ENCODE results near the gene FOSL1.

Gene FOSL1

GRCh38 chr11:65891219-65892136, 8.7 kb downstream of the FOSL1 start:
- no peaks in the 10 kb centered on the region for H3K36me3 ChIP-seq (ENCODE audit: insufficient read depth)
- H3K4me2 ChIP-seq: peak overlapping the region; percentile 95
- no peaks in the 10 kb centered on the region for H3K27me3 ChIP-seq (ENCODE audit: insufficient read depth, low read depth)
- no peak overlapping the region for H3K4me3 ChIP-seq (IDR thresholded peaks at IDR 0.05; ENCODE audit: insufficient read depth, low read depth, low read length)
- peaks cover 25% of the 10 kb centered on the region for H3K79me2 ChIP-seq (ENCODE audit: insufficient read depth, low read depth)
- no peak for TF ChIP-seq CTCF (conservative IDR thresholded peaks at IDR 0.05; ENCODE audit: low read depth, low read length)
- H3K9ac ChIP-seq: peak overlapping the region; percentile 95
- H3K27ac ChIP-seq: peak overlapping the region; percentile 86
- H3K4me1 ChIP-seq (ENCODE audit: low read depth, poor library complexity, severe bottlenecking): peaks cover 40% of the 10 kb centered on the region
- H2AFZ ChIP-seq (ENCODE audit: low read depth): no peak overlapping the region
- H4K20me1 ChIP-seq (ENCODE audit: insufficient read depth): no peaks in the 10 kb centered on the region

DNA sequence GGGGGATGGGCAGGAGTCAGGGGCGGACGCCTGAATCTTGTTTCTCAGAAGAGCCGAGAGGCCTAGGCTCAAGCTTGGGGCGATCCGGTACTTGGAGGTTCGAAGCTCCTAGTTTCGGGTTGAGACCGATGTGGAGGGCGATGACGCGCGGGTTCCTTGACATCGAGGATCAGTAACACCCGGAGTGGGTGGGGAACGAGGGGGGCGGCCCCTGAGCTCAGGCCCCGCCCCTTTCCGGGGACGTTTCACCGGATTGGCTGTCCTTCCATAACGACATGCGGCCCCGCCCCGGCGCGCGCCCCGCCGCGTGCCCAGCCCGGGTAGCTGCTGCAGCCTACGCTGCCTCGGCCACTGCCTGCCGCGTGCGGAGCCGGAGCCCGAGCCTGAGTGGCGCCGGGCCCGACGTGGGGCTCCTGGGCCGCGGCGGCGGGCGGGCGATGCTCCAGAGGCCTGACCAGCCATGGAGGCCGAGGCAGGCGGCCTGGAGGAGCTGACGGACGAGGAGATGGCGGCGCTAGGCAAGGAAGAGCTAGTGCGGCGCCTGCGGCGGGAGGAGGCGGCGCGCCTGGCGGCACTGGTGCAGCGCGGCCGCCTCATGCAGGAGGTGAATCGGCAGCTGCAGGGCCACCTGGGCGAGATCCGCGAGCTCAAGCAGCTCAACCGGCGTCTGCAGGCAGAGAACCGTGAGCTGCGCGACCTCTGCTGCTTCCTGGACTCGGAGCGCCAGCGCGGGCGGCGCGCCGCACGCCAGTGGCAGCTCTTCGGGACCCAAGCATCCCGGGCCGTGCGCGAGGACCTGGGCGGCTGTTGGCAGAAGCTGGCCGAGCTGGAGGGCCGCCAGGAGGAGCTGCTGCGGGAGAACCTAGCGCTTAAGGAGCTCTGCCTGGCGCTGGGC, 9.6 kb downstream of the FOSL1 start, which contains the start of gene CCDC85B:
TSS of gene CCDC85B (plus strand) at position 350 of the 895 bp plus-strand sequence. CDS start at position 461, 111 bp downstream.
- no peaks in the 10 kb centered on the region for H3K27me3 ChIP-seq (ENCODE audit: insufficient read depth, low read depth)
- H3K36me3 ChIP-seq (ENCODE audit: insufficient read depth): no peaks in the 10 kb centered on the region
- H3K4me2 ChIP-seq: peak within 1 kb of the TSS; percentile 98
- H4K20me1 ChIP-seq (ENCODE audit: insufficient read depth): no peaks in the 10 kb centered on the region
- H3K79me2 ChIP-seq (ENCODE audit: insufficient read depth, low read depth): peaks cover 25% of the 10 kb centered on the region
- H3K27ac ChIP-seq: peak within 1 kb of the TSS; percentile 86
- no peak within 1 kb of the TSS for H3K4me3 ChIP-seq (IDR thresholded peaks at IDR 0.05; ENCODE audit: insufficient read depth, low read depth, low read length)
- H3K9ac ChIP-seq: peak within 1 kb of the TSS; percentile 95
- H2AFZ ChIP-seq (ENCODE audit: low read depth): peak within 1 kb of the TSS; percentile 89
- no peak; the same call in 1 of the 2 replicates for TF ChIP-seq CTCF (conservative IDR thresholded peaks at IDR 0.05; ENCODE audit: low read depth, low read length)
- peaks cover 40% of the 10 kb centered on the region for H3K4me1 ChIP-seq (ENCODE audit: low read depth, poor library complexity, severe bottlenecking)

DNA sequence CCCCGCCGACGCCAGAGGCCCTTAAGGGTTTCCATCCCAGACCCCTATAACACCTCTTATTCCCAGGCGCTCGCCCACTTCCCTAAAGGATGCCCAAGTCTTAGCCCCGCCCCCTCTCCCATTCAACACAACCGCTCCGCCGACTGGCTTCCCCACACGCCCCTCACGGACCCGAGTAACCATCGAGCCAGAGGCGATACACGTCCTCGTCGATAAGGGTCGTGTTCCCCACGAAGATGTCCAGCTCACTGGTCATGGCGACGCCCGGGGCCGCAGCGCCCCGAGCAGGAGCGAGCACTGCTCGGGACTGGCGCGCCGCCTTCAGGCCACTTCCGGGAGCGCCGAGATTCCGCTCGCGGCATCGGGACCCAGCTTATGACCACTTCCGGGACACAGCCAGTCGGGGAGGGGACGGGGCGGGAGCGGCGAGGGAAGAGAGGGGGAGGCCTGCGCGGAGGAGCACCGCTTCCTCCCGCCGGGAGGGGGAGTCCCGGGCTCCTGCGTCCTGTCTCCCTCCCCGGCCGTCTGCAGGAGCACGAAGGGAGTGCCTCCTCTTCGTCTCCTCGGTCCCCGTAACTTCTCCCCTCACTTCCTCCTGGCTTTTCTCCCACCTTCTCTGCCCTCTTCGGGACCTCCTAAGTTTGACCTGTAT, 11.9 kb downstream of the FOSL1 start, which contains the start of gene FIBP:
TSS of gene FIBP (minus strand) at position 309 of the 652 bp plus-strand sequence. CDS start at position 256, 53 bp downstream.
- H3K79me2 ChIP-seq (ENCODE audit: insufficient read depth, low read depth): peaks cover 25% of the 10 kb centered on the region
- peak within 1 kb of the TSS; percentile 89 for H2AFZ ChIP-seq (ENCODE audit: low read depth)
- H3K4me3 ChIP-seq (IDR thresholded peaks at IDR 0.05; ENCODE audit: insufficient read depth, low read depth, low read length): no peak within 1 kb of the TSS
- H3K27ac ChIP-seq: peak within 1 kb of the TSS; percentile 49; the same call in 1 of the 2 replicates
- H3K4me1 ChIP-seq (ENCODE audit: low read depth, poor library complexity, severe bottlenecking): peaks cover 53% of the 10 kb centered on the region
- H3K36me3 ChIP-seq (ENCODE audit: insufficient read depth): no peaks in the 10 kb centered on the region
- H4K20me1 ChIP-seq (ENCODE audit: insufficient read depth): no peaks in the 10 kb centered on the region
- H3K27me3 ChIP-seq (ENCODE audit: insufficient read depth, low read depth): no peaks in the 10 kb centered on the region
- peak within 1 kb of the TSS; percentile 54 for H3K9ac ChIP-seq
- peak; percentile 86 for TF ChIP-seq CTCF (conservative IDR thresholded peaks at IDR 0.05; ENCODE audit: low read depth, low read length)
- peak within 1 kb of the TSS; percentile 98 for H3K4me2 ChIP-seq

GRCh38 chr11:65887723-65888162, 12.4 kb downstream of the FOSL1 start:
- Histone ChIP-seq H3K27me3 (ENCODE audit: insufficient read depth, low read depth) (no peaks in the 10 kb centered on the region), H4K20me1 (ENCODE audit: insufficient read depth) (no peaks in the 10 kb centered on the region), H3K4me3 (IDR thresholded peaks at IDR 0.05; ENCODE audit: insufficient read depth, low read depth, low read length) (no peak overlapping the region), H3K4me2 (peak overlapping the region; percentile 98), H3K27ac (peak overlapping the region; percentile 39; the same call in 1 of the 2 replicates), H3K36me3 (ENCODE audit: insufficient read depth) (no peaks in the 10 kb centered on the region), H3K4me1 (ENCODE audit: low read depth, poor library complexity, severe bottlenecking) (peaks cover 48% of the 10 kb centered on the region), H3K9ac (peak overlapping the region; percentile 32), H3K79me2 (ENCODE audit: insufficient read depth, low read depth) (peaks cover 25% of the 10 kb centered on the region), H2AFZ (ENCODE audit: low read depth) (peak overlapping the region; percentile 89)
- TF ChIP-seq CTCF (conservative IDR thresholded peaks at IDR 0.05; ENCODE audit: low read depth, low read length): no peak
